HepG2 (cell line): ENCODE data around the gene TIAM1. TPM values are rescaled to one million over a fixed set of nuclear protein-coding genes. Genes with fewer than 3 reads are reported as not detected.

Experiments used
- ATAC-seq: fragments of 200-7000 bp; cut with Tn5 transposase; 3 replicates; pipeline ENCODE4 v1.9.1; 2020; ENCODE audit warnings: mild to moderate bottlenecking, moderate library complexity
- BruUV-seq: library from RNA; stranded (reverse); fragments of 400-500 nt; replicated peaks from 2 replicates; lab custom pipeline; 2021; lab: Mats Ljungman, UMichigan
- CTCF ChIA-PET: fragments of 300-600 bp; formaldehyde crosslinking; extraction: SDS; loops from one replicate; lab custom pipeline; 2021; ENCODE audit warnings: low total read pairs, inconsistent platforms, low intra/inter-chr PET ratio; lab: Yijun Ruan, JAX
- POLR2A ChIA-PET: fragments of 350-600 bp; sonication (Branson Sonifier 250); formaldehyde crosslinking; loops from one replicate; lab custom pipeline; 2020; ENCODE audit warnings: antibody characterized with exemption, inconsistent platforms; lab: Yijun Ruan, JAX
- DNase-seq: peaks from one replicate; pipeline ENCODE4 v3.0.0-alpha.2; 2015; ENCODE audit warnings: low spot score
- FAIRE-seq: peaks from 3 replicates; lab custom pipeline; 2011; peaks lifted over from hg19 to GRCh38; lab: Jason Lieb, UNC
- H2AFZ ChIP-seq: one replicate; pipeline ENCODE4 v1.6.1; 2011; ENCODE audit warnings: low read length, inconsistent platforms
- H3K27ac ChIP-seq: fragments of 300-600 bp; 3 replicates; pipeline ENCODE4 v1.8.0; 2011; ENCODE audit warnings: mixed run types, mild to moderate bottlenecking, mixed read lengths, low read length, inconsistent platforms; ENCODE audit not compliant: insufficient read depth; ENCODE audit errors: extremely low read length
- H3K27me3 ChIP-seq, 2 experiments: fragments of 200-600 bp in 1 of 2; 2 replicates in 1 of 2; 3 replicates in 1 of 2; pipeline versions ENCODE4 v1.6.0 to v1.8.0; 2011; ENCODE audit warnings: low read length in 2 of 2, mild to moderate bottlenecking in 2 of 2, moderate library complexity in 2 of 2, inconsistent platforms in 1 of 2; ENCODE audit not compliant: insufficient read depth in 2 of 2, control insufficient read depth in 1 of 2
- H3K36me3 ChIP-seq, 2 experiments: fragments of 200-600 bp in 1 of 2; replicated peaks in 1 of 2; 2 replicates in 1 of 2; 3 replicates in 1 of 2; pipeline versions ENCODE4 v1.5.1 to v1.8.0; 2011; ENCODE audit warnings: low read length in 2 of 2, inconsistent platforms in 1 of 2; ENCODE audit not compliant: insufficient read depth in 2 of 2, control insufficient read depth in 1 of 2
- H3K4me1 ChIP-seq: 2 replicates; pipeline ENCODE4 v1.5.1; 2012; ENCODE audit warnings: low read length, inconsistent platforms; ENCODE audit not compliant: insufficient read depth
- H3K4me2 ChIP-seq: 2 replicates; pipeline ENCODE4 v1.6.0; 2011; ENCODE audit warnings: low read depth, low read length, inconsistent platforms
- H3K4me3 ChIP-seq, 3 experiments: fragments of 200-600 bp in 1 of 3; sonication (generic), shearing (Covaris generic) in 1 of 3; replicated peaks in 1 of 3; 2 replicates each; pipeline ENCODE4 v1.5.1; 2011 to 2016; ENCODE audit warnings: low read length in 3 of 3, inconsistent platforms in 2 of 3, low read depth in 2 of 3, mild to moderate bottlenecking in 2 of 3, control low read depth in 1 of 3, mixed read lengths in 1 of 3; ENCODE audit not compliant: insufficient read depth in 1 of 3
- H3K79me2 ChIP-seq: one replicate; pipeline ENCODE4 v1.6.1; 2011; ENCODE audit warnings: low read length, inconsistent platforms; ENCODE audit not compliant: insufficient read depth
- H3K9ac ChIP-seq: 2 replicates; pipeline ENCODE4 v1.6.0; 2011; ENCODE audit warnings: mild to moderate bottlenecking, low read depth, low read length, inconsistent platforms; ENCODE audit not compliant: insufficient read depth
- H3K9me3 ChIP-seq: 2 replicates; pipeline ENCODE4 v1.5.1; 2012; ENCODE audit warnings: mild to moderate bottlenecking, low read length
- H4K20me1 ChIP-seq: 2 replicates; pipeline ENCODE4 v1.6.0; 2011; ENCODE audit warnings: inconsistent platforms, mild to moderate bottlenecking, low read length, moderate library complexity; ENCODE audit not compliant: insufficient read depth
- ATRX ChIP-seq: sonication (generic); formaldehyde crosslinking; IDR thresholded peaks from 2 replicates; pipeline ENCODE4 v1.4.0; 2020; ENCODE audit warnings: missing genetic modification reagents, borderline replicate concordance
- GFI1 ChIP-seq: sonication (generic); formaldehyde crosslinking; IDR thresholded peaks from 2 replicates; pipeline ENCODE4 v1.5.0; 2020; ENCODE audit warnings: missing genetic modification reagents, mild to moderate bottlenecking, borderline replicate concordance
- GMEB1 ChIP-seq: sonication (generic); formaldehyde crosslinking; IDR thresholded peaks from 2 replicates; pipeline ENCODE4 v1.5.1; 2020; ENCODE audit warnings: missing genetic modification reagents, mild to moderate bottlenecking, borderline replicate concordance
- HIVEP1 ChIP-seq: sonication (generic); formaldehyde crosslinking; IDR thresholded peaks from 2 replicates; pipeline ENCODE4 v1.4.0; 2020; ENCODE audit warnings: mild to moderate bottlenecking, missing genetic modification reagents
- LCORL ChIP-seq, 2 experiments: fragments of 450-650 bp in 1 of 2; sonication (generic) in 1 of 2; formaldehyde crosslinking in 1 of 2; IDR thresholded peaks; 2 replicates each; pipeline versions ENCODE4 v1.5.0 to v1.6.1; 2017 to 2020; ENCODE audit warnings: antibody characterized with exemption in 1 of 2, missing genetic modification reagents in 1 of 2
- RCOR2 ChIP-seq: IDR thresholded peaks from 2 replicates; pipeline ENCODE4 v1.6.1; 2016; ENCODE audit warnings: missing biosample characterization, missing genetic modification reagents
- SALL2 ChIP-seq: sonication (generic); formaldehyde crosslinking; IDR thresholded peaks from 2 replicates; pipeline ENCODE4 v1.8.1; 2023; ENCODE audit warnings: mild to moderate bottlenecking, missing genetic modification reagents, inconsistent platforms
- TEAD2 ChIP-seq: sonication (generic); formaldehyde crosslinking; IDR thresholded peaks from 2 replicates; pipeline ENCODE4 v1.9.0; 2021; ENCODE audit warnings: missing genetic modification reagents
- TEAD3 ChIP-seq: optimal IDR thresholded peaks from 2 replicates; pipeline ENCODE3; 2016; ENCODE audit warnings: borderline replicate concordance
- TFE3 ChIP-seq: IDR thresholded peaks from 2 replicates; pipeline ENCODE4 v1.6.1; 2016
- ZKSCAN5 ChIP-seq: sonication (generic); formaldehyde crosslinking; IDR thresholded peaks from 2 replicates; pipeline ENCODE4 v1.5.1; 2020; ENCODE audit warnings: mild to moderate bottlenecking, missing genetic modification reagents
- ZNF678 ChIP-seq: sonication (generic); formaldehyde crosslinking; IDR thresholded peaks from 2 replicates; pipeline ENCODE4 v1.4.0; 2020; ENCODE audit warnings: mild to moderate bottlenecking, missing genetic modification reagents
- WGBS: methylation state at CpG from one replicate; pipeline ENCODE4 v1.1.6; 2017; ENCODE audit warnings: low lambda C conversion rate; 5-methylcytosine and 5-hydroxymethylcytosine counted together
- in situ Hi-C: cut with HindIII; loops from 2 replicates; pipeline ENCODE4 v1.10.0; 2017; ENCODE audit warnings: low pct_unique_long_range_greater_than_20kb; ENCODE audit not compliant: extremely low pct_ligation_motif_present
- intact Hi-C: fragments of 100-400 bp; cut with micrococcal nuclease; formaldehyde crosslinking; loops from one replicate; pipeline ENCODE4 v1.10.0; 2022; ENCODE audit not compliant: unreplicated experiment
- polyA plus RNA-seq, 8 experiments: library from polyadenylated mRNA; depleted of rRNA in 3 of 8; stranded (reverse) in 7 of 8; unstranded in 1 of 8; fragments of >200 nt; fragmentation: Illumina TruSeq in 4 of 8; extraction: Trizol in 4 of 8; gene quantifications; 2 replicates each; pipeline versions ENCODE4 v1.2.1 to v1.2.3, GENCODE V29; 2011 to 2016; ENCODE audit warnings: low read depth in 4 of 8, missing spikeins in 1 of 8, mixed read lengths in 1 of 8; ENCODE audit not compliant: insufficient read depth in 1 of 8
- total RNA-seq, 5 experiments: library from RNA; depleted of rRNA; stranded (reverse); fragments of >200 nt; fragmentation: Illumina TruSeq; extraction: Trizol; gene quantifications; 2 replicates each; pipeline ENCODE4 v1.2.3, GENCODE V29; 2016; ENCODE audit warnings: low read depth in 1 of 5
- TF ChIP-seq, protein P1 (sequence below): sonication (generic); formaldehyde crosslinking; IDR thresholded peaks from 2 replicates; pipeline ENCODE4 v1.5.0; 2020; ENCODE audit warnings: mild to moderate bottlenecking, missing genetic modification reagents, borderline replicate concordance
- TF ChIP-seq, protein P2 (sequence below): sonication (generic); formaldehyde crosslinking; IDR thresholded peaks from 2 replicates; pipeline ENCODE4 v1.4.0; 2020; ENCODE audit warnings: mild to moderate bottlenecking, missing genetic modification reagents
- TF ChIP-seq, protein P3 (sequence below): sonication (generic); formaldehyde crosslinking; IDR thresholded peaks from 2 replicates; pipeline ENCODE4 v1.4.0; 2020; ENCODE audit warnings: missing genetic modification reagents, low read depth, mild to moderate bottlenecking, borderline replicate concordance

TIAM1 gene
- total and polyA plus RNA-seq, 2 of the 13 experiments (the other 11 are each of a cell fraction or from before 2014, with no cell fraction given): 0.13 to 0.24 TPM

DNA sequence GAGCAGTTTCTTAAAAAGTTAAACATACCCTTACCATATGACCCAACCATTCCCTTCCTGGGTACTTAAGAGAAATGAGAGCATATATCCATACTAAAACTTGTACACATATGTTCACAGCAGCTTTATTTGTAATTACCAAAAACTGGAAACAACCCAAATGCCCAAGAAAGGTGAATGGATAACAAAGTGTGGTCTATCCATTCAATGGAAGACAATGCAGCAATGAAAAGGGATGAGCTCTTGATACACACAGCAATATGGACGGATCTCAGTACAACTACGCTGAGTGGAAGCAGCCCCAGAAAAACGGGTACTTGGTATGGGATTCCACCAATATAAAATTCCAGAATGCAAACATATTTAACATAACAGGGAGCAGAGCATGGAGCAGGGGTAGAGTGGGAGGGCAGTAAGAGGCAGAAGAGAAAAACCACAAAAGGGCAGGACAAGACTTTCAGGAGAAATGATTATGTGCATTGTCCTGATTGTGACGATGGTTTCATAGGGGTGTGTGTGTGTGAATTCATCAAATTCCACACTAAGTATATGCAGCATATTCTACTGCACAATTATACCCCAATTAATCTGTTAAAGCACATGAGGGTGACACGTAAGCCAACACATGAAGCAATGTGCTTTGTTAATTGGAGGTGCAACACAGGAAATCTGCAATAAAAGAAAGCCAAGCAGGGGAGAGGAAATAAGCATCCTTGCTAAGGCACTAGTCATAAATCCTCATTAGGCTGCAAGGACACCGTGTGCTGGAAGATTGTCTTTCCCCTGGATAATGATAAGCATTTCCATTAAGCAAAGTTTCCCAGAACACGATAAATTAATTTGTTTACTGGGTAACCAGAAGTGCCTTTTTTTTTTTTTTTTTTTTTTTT, 192.7 kb downstream of the TIAM1 start:
- BruUV-seq: no TSS peak
- FAIRE-seq: no peak
- in situ Hi-C loops (no loop called here), intact Hi-C loops (no loop called here)
- DNase-seq: no peak
- ChIA-PET POLR2A (no interaction called here), CTCF (no interaction called here)
- Histone ChIP-seq H3K27me3 (no peaks in the 10 kb centered on the region), H3K36me3 (no peaks in the 10 kb centered on the region), H3K4me2 (no peak overlapping the region), H3K9ac (no peak overlapping the region), H3K9me3 (peaks cover 23% of the 10 kb centered on the region), H3K79me2 (no peaks in the 10 kb centered on the region), H2AFZ (no peak overlapping the region), H3K27ac (no peak overlapping the region), H4K20me1 (no peaks in the 10 kb centered on the region), H3K4me3 (no peak overlapping the region), H3K4me1 (no peaks in the 10 kb centered on the region)
- no peak for ATAC-seq
- 44% methylated on average over 7 of the region's 7 CpGs for WGBS
- no peak for TF ChIP-seq SALL2 (CRISPR knock-in tag)
- TF ChIP-seq, protein P1, sequence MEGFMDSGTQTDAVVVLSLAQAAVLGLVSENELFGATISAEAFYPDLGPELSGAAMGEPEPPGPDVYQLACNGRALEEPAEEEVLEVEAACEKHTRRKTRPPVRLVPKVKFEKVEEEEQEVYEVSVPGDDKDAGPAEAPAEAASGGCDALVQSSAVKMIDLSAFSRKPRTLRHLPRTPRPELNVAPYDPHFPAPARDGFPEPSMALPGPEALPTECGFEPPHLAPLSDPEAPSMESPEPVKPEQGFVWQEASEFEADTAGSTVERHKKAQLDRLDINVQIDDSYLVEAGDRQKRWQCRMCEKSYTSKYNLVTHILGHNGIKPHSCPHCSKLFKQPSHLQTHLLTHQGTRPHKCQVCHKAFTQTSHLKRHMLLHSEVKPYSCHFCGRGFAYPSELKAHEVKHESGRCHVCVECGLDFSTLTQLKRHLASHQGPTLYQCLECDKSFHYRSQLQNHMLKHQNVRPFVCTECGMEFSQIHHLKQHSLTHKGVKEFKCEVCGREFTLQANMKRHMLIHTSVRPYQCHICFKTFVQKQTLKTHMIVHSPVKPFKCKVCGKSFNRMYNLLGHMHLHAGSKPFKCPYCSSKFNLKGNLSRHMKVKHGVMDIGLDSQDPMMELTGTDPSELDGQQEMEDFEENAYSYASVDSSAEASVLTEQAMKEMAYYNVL (CRISPR knock-in tag): no peak
- TF ChIP-seq TFE3: no peak
- TF ChIP-seq ATRX (CRISPR knock-in tag): no peak
- no peak for TF ChIP-seq GFI1 (CRISPR knock-in tag)
- TF ChIP-seq, protein P2, sequence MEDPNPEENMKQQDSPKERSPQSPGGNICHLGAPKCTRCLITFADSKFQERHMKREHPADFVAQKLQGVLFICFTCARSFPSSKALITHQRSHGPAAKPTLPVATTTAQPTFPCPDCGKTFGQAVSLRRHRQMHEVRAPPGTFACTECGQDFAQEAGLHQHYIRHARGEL (CRISPR knock-in tag): no peak
- TF ChIP-seq TEAD2: no peak
- TF ChIP-seq RCOR2 (CRISPR knock-in tag): no peak
- TF ChIP-seq TEAD3 (CRISPR knock-in tag): no peak
- TF ChIP-seq, protein P3, sequence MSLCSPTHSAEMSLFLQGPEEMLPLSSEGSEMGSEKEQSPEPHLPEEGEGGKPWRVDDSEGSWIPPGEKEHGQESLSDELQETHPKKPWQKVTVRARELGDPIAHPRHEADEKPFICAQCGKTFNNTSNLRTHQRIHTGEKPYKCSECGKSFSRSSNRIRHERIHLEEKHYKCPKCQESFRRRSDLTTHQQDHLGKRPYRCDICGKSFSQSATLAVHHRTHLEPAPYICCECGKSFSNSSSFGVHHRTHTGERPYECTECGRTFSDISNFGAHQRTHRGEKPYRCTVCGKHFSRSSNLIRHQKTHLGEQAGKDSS: no peak
- no peak for TF ChIP-seq LCORL (IDR thresholded peaks at IDR 0.05)
- no peak for TF ChIP-seq LCORL (CRISPR knock-in tag; IDR thresholded peaks at IDR 0.05)
- no peak for TF ChIP-seq GMEB1 (CRISPR knock-in tag)
- no peak for TF ChIP-seq ZNF678 (CRISPR knock-in tag)
- TF ChIP-seq ZKSCAN5 (CRISPR knock-in tag): no peak
- TF ChIP-seq HIVEP1 (CRISPR knock-in tag): no peak
